Dedifferentiated amniotic fluid mesenchymal stem cell (primary cell): ENCODE results near the gene ZHX3.

Source experiments
- DNase-seq: peaks from one replicate; pipeline ENCODE4 v3.0.0-alpha.2; 2016; ENCODE audit errors: extremely low spot score

Gene ZHX3

GRCh38 chr20:41223112-41223511 is 94.4 kb downstream of the ZHX3 start:
- no peak for DNase-seq

DNA sequence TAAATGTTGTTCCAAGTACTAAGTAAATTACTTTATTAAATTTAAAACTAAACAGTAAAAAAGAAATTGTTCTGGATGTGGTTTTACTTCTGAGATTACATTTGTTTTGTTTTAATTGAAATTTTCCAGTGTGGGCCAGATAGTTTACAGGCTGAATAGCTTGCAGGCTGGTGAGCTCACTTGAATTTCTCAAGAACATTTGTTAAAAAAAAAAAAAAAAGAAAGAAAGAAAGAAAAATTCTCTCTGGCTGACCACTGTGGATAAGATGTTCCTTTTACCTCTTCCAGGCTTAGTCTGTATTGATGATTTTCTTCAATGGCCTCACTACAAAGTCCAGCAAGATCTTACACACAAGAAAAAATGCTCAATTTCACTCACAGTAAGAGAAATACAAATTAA is 94.8 kb downstream of the ZHX3 start:
- no peak for DNase-seq

- no peak for DNase-seq
Observed at GRCh38 chr20:41222296-41222695, 95.2 kb downstream of the ZHX3 start.

- no peak for DNase-seq
Observed at GRCh38 chr20:41221614-41222218, 95.8 kb downstream of the ZHX3 start.

- DNase-seq = no peak
Observed at GRCh38 chr20:41219824-41220223, 97.7 kb downstream of the ZHX3 start.

GRCh38 chr20:41218466-41218865 is 99.1 kb downstream of the ZHX3 start:
- peak; percentile 63 for DNase-seq

DNA sequence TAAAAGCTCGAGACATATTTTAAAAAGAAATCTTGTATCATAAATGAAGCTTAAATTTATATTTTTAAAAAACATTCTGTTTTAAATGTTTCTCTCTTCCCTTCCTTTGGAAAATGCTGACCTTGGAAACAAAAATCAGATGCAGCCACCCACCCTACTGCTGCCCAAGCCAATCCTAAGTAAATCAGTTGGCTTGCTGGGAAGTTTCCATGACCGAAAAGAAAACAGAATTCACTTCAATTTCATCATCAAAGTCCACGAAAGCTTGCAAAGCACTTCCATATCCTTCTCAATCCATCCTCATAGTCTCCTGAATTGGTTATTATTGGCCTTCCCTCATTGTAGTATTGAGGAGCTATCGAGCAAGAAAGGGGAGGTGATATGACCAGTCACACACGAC is 100.1 kb downstream of the ZHX3 start:
- no peak for DNase-seq

- DNase-seq = no peak
Observed at GRCh38 chr20:41214666-41215065, 102.9 kb downstream of the ZHX3 start.

GRCh38 chr20:41214202-41214601 is 103.3 kb downstream of the ZHX3 start:
- no peak for DNase-seq

DNA sequence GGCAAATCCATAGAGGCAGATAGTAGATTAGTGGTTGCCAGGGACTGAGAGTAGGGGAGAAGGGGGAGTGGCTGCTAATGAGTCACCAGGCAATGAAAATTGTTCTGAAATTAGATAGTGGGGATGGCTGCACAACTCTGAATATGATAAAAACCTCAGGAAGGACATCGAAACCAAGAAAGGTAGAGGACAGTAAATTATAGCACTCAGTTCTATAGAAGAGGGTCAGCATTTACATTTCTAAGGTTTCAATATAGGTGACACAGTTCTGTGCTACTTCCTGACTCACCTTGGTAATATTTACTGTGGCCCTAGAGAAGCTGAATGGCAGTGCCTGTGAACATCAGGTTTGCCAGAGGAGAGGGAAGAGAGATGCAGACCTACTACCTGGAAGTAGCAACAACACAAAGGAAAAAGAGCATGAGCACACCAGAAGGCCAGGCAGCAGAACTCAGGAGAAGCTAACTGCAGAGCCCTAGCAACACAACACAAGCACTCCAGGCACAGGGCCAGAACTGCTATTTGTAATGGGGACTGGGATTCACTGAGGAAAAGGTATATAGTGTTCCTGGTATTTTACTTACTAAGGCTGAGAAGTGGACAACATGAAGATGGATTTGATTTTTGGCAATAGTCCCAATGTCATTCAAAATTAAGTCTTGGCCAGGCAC is 104.2 kb downstream of the ZHX3 start:
- no peak for DNase-seq

GRCh38 chr20:41205313-41205712 is 112.2 kb downstream of the ZHX3 start:
- DNase-seq = no peak

DNA sequence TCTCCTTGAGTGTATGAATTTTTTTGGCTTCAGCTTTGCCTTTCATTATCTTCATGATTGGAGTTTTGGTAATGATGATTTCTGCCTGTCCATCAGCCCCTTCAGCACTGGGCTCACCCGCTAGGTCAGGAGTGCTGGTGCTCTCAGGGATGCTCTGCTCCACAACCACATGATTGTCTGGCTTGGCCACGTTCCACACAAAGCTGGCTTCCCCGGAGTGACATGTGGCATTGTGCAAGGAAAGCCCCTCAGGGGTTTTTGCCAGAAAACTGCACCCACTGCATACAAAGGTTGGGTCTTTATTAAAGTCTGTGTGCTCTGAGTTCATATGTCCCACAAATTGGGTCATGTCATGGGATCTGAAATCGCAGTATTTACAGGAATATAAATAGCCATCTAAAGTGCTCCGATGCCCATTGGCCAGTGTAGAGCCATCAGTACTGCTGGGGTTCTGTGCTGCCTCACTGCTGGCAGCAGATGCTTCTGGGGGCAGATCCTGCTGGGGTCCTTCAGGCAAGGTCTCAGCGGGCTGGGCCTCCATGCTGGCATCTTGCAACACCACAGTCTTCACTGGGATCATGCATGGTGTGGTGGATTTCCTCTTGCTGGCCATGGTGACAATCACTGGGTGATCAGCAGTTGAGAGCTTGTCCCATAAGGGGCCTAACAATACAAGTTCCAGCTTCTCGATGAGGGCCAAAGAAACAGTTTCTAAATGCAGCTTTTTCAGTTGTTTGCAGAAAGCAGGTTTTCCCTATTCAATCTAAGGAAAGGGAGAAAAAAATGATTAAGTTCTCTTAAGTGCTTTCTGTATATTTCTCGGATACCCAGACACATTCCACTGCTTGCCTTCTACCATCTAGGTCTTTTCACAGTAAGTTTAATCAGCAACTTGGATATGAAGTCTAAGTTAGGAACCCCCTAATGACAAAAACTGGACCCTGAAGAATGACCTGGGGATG is 112.9 kb downstream of the ZHX3 start:
- no peak for DNase-seq

- no peak for DNase-seq
Observed at GRCh38 chr20:41203660-41204059, 113.9 kb downstream of the ZHX3 start.

GRCh38 chr20:41202426-41202825 is 115.1 kb downstream of the ZHX3 start:
- DNase-seq = no peak

DNA sequence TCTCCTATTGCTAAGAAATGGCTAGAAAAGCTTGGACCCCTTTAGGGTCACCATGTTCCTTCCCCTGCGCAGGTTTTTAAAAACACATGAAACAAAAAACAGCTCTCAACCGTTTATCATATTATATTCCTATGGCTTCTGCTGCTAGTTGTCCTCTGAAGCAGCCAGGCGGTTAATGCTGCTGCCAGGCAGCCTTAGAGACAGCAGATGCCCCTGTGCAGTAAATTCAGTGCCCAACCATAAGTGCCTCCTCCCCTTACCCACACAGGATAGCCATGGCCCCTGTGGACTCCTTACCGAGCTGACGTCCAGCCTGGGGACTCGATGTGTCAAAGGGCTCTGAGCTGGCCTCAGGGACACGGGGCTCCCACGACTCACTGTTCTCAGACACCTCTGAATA is 115.8 kb downstream of the ZHX3 start:
- no peak for DNase-seq

DNA sequence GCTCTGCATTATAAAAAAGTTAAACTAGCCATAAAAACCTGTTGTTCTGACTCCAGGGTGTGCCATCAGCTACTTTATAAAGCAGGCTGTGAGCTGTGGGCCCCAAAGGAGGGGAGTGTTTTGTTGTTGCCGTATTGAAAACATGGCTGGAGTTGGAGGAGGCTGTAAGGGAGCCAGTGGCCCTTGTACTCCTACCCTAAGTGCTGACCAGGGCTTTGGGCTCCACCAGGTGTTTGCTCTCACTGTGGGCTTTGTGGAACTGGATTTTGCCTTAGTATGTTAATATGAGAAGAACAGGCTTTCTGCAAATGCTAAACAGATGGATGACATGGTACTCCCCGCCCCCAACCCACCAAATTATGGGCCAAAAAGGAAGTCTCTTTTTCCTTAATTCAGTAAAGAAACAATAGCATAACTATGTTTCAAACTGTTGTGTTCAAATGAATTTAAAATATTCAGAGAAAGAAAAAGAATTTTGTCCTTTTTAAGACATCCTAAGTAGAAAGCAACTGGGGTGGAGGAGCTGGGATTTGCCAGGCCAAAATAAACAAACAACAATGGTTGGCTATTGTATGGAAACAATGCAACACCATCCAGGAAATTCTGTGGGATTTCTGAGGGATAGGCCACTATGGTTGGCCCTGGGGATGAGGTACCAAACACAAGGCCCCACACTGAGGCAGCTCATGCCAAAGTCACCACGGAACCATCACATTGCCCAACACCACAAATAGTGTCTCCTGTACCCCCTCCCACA is 116.9 kb downstream of the ZHX3 start:
- no peak for DNase-seq

DNA sequence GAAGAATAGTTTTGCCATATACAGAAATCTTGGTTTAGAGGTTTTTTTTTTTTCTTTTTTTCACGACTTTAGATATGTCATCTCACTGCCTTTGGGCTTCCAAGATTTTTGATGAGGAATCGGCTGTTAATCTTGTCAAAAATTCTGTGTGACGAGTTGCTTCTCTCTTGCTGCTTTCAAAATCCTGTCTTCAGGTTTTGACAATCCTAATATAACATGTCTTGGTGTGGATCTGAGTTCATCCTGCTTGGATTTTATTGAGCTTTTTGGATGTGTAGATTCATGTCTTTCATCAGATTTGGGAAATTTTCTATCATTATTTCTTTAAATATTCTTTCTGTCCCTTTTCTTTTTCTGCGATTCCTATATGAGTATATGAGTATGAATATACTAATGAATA is 119.1 kb downstream of the ZHX3 start:
- no peak for DNase-seq

GRCh38 chr20:41196653-41197225 is 120.8 kb downstream of the ZHX3 start:
- DNase-seq = no peak

GRCh38 chr20:41192575-41192974 is 125.0 kb downstream of the ZHX3 start:
- DNase-seq = no peak

- DNase-seq = no peak
Observed at GRCh38 chr20:41191562-41192500, 125.7 kb downstream of the ZHX3 start.
